Lung (tissue), 12 donors: ENCODE data around the gene TBC1D8. TPM values are rescaled to one million over a fixed set of nuclear protein-coding genes. Genes with fewer than 3 reads are reported as not detected.

Experiments
- ATAC-seq: fragments of 200-7000 bp; cut with Tn5 transposase; one replicate; pipeline ENCODE4 v1.9.1; 2020; ENCODE audit warnings: moderate number of reproducible peaks; ENCODE audit not compliant: insufficient read depth, low FRiP score
- DNase-seq, 3 donors: peaks; one replicate each; pipeline ENCODE4 v3.0.0-alpha.2; 2013 to 2017
- H3K27ac ChIP-seq, 2 donors: one replicate each; pipeline ENCODE4 v1.5.1; 2013; ENCODE audit warnings: mild to moderate bottlenecking in 2 of 2, moderate library complexity in 2 of 2, control low read depth in 1 of 2, inconsistent platforms in 1 of 2, low read depth in 1 of 2, low read length in 1 of 2
- H3K27me3 ChIP-seq, 3 donors: one replicate each; pipeline ENCODE4 v1.5.1; 2013; ENCODE audit warnings: low read length in 2 of 3; ENCODE audit not compliant: control insufficient read depth in 3 of 3, insufficient read depth in 3 of 3
- H3K36me3 ChIP-seq, 4 donors: one replicate each; pipeline ENCODE4 v1.5.1; 2013; ENCODE audit warnings: low read length in 4 of 4, mild to moderate bottlenecking in 1 of 4, moderate library complexity in 1 of 4; ENCODE audit not compliant: control insufficient read depth in 4 of 4, insufficient read depth in 4 of 4
- H3K4me1 ChIP-seq, 5 donors: one replicate each; pipeline ENCODE4 v1.5.1; 2013; ENCODE audit warnings: low read length in 5 of 5, mild to moderate bottlenecking in 2 of 5, moderate library complexity in 1 of 5; ENCODE audit not compliant: control insufficient read depth in 5 of 5, insufficient read depth in 5 of 5
- H3K4me3 ChIP-seq: one replicate; pipeline ENCODE4 v1.5.1; 2013; ENCODE audit warnings: mild to moderate bottlenecking, control low read depth, moderate library complexity
- H3K9ac ChIP-seq, 2 donors: one replicate each; pipeline ENCODE4 v1.5.1; 2013; ENCODE audit warnings: low read length in 2 of 2, control low read depth in 1 of 2; ENCODE audit not compliant: insufficient read depth in 1 of 2
- H3K9me3 ChIP-seq, 4 donors: one replicate each; pipeline ENCODE4 v1.5.1; 2013; ENCODE audit warnings: low read length in 3 of 4, mild to moderate bottlenecking in 1 of 4, moderate library complexity in 1 of 4; ENCODE audit not compliant: control insufficient read depth in 4 of 4, insufficient read depth in 3 of 4
- WGBS, 2 donors: extraction: QIAGEN DNeasy Blood & Tissue Kit; methylation state at CpG; one replicate each; pipeline ENCODE4 v1.1.7; 2013; 5-methylcytosine and 5-hydroxymethylcytosine counted together
- polyA plus RNA-seq, 2 donors: library from polyadenylated mRNA; stranded (reverse); fragments of 200-250 nt; gene quantifications; one replicate each; pipeline ENCODE4 v1.2.1, GENCODE V29; 2013
- total RNA-seq, 2 donors: library from RNA; depleted of rRNA in 1 of 2; stranded (reverse); fragments of >200 nt in 1 of 2; gene quantifications; one replicate each; pipeline ENCODE4 v1.2.1, GENCODE V29; 2014 to 2021
- TF ChIP-seq, protein P1 (sequence below): IDR thresholded peaks from 2 replicates; pipeline ENCODE4 v1.5.1; 2012; ENCODE audit warnings: mild to moderate bottlenecking; ENCODE audit errors: control extremely low read depth, extremely low read depth
- donor health status: control.
- donor health status: control.
- donor health status: Bipolar disorder and iron deficiency.
- donor health status: healthy.
- donor health status: DM: yes; HTN: yes; CAD: no.

Gene TBC1D8
- total and polyA plus RNA-seq, 4 donors = 15.8 to 40.7 (median 29.7) TPM

DNA sequence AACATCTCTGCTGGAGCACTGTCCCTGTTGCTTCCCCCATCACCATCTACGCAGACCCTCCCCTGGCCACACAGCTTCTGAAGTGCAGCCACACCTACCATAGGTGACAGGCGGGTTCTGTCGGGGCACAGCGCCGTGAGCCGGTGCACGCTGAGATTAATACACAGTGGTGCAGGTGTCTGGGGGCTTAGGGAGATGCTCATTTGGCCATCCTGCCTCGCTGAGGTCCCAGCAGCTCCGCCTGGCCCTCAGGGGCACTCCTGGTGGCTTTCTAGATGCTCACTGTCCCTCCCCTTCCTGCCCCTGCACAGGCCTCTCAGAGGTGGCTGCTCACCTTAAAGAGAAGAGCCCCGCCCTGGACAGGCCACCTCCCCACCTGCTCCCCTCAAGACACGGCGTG, 168.0 kb downstream of the TBC1D8 start:
- 95 to 97% methylated on average over 12 of the region's 12 CpGs for WGBS, 2 donors
- DNase-seq (no peak), ATAC-seq (no peak)
- Histone ChIP-seq H3K9me3 (no peaks in the 10 kb centered on the region), H3K9ac (no peak overlapping the region), H3K36me3 (peaks cover 0 to 12% (median 1%) of the 10 kb centered on the region in 4 donors), H3K4me3 (no peak overlapping the region), H3K27me3 (no peaks in the 10 kb centered on the region), H3K4me1 (no peaks in the 10 kb centered on the region), H3K27ac (no peak overlapping the region)
- TF ChIP-seq, protein P1, sequence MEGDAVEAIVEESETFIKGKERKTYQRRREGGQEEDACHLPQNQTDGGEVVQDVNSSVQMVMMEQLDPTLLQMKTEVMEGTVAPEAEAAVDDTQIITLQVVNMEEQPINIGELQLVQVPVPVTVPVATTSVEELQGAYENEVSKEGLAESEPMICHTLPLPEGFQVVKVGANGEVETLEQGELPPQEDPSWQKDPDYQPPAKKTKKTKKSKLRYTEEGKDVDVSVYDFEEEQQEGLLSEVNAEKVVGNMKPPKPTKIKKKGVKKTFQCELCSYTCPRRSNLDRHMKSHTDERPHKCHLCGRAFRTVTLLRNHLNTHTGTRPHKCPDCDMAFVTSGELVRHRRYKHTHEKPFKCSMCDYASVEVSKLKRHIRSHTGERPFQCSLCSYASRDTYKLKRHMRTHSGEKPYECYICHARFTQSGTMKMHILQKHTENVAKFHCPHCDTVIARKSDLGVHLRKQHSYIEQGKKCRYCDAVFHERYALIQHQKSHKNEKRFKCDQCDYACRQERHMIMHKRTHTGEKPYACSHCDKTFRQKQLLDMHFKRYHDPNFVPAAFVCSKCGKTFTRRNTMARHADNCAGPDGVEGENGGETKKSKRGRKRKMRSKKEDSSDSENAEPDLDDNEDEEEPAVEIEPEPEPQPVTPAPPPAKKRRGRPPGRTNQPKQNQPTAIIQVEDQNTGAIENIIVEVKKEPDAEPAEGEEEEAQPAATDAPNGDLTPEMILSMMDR = no peak

DNA sequence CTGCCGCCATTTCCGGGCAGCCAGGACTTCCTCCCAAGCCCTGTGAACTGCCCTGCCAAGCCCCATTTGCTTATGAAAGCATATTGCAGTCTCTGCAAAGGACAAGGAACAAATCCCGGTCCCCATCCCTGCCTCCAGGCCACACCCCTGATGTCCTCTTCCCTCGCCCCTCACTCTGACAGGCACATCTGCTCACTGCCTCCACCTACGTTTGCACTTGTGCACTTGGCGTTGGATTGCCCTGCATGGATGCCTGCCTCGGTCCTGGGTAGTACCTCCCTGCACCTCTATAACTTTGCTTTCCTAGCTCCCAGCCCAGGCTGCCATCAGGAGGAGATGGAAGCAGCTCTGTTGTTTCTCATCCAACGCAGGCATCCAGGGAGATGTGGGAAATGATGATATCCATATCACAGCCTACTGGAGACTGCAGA, 168.7 kb downstream of the TBC1D8 start:
- no peak for ATAC-seq
- Histone ChIP-seq H3K4me3 (no peak overlapping the region), H3K36me3 (peaks cover 0 to 15% (median 1%) of the 10 kb centered on the region in 4 donors), H3K9ac (no peak overlapping the region), H3K4me1 (no peaks in the 10 kb centered on the region), H3K27ac (no peak overlapping the region), H3K9me3 (no peaks in the 10 kb centered on the region), H3K27me3 (no peaks in the 10 kb centered on the region)
- TF ChIP-seq, protein P1 = no peak
- no peak for DNase-seq
- 84% methylated on average over 8 of the region's 8 CpGs for whole genome bisulfite sequencing, 2 donors

DNA sequence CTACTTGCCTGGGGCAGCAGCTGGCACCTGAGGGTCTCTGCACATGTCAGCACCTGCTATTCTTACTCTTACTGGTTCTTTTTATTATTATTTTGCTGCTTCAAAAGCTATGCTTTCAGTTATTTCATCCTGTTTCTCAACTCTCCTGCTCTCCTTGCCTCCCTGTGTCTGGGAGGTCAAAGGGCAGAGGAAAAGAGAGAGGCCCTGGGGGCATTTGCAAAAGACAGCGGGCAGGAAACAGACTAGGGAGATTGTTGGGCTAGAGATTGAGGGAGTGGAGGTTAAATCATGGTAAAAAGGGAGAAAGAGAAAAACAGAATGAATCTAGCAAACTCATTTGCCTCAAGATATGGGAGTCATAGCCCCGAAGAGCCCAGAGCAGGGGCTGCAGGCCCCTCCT, 170.2 kb downstream of the TBC1D8 start:
- WGBS, 2 donors = 81 to 87% methylated on average over 2 of the region's 2 CpGs

More for the DNA sequence above, 170.2 kb downstream of the TBC1D8 start:
- Histone ChIP-seq H3K27me3 (no peaks in the 10 kb centered on the region), H3K4me3 (no peak overlapping the region), H3K27ac (no peak overlapping the region), H3K4me1 (no peaks in the 10 kb centered on the region), H3K36me3 (peaks cover 0 to 17% (median under 1%) of the 10 kb centered on the region in 4 donors), H3K9ac (no peak overlapping the region), H3K9me3 (no peaks in the 10 kb centered on the region)
- ATAC-seq = no peak
- TF ChIP-seq, protein P1 = no peak
- no peak for DNase-seq
